Activated T-cell treated with anti-CD3 and anti-CD28 coated beads for 1 hour (primary cell): ENCODE measurements around the gene COL4A2.

Experiments
- DNase-seq: peaks from one replicate; pipeline ENCODE4 v3.0.0-alpha.2; 2020; ENCODE audit warnings: low read depth

Gene COL4A2

DNA sequence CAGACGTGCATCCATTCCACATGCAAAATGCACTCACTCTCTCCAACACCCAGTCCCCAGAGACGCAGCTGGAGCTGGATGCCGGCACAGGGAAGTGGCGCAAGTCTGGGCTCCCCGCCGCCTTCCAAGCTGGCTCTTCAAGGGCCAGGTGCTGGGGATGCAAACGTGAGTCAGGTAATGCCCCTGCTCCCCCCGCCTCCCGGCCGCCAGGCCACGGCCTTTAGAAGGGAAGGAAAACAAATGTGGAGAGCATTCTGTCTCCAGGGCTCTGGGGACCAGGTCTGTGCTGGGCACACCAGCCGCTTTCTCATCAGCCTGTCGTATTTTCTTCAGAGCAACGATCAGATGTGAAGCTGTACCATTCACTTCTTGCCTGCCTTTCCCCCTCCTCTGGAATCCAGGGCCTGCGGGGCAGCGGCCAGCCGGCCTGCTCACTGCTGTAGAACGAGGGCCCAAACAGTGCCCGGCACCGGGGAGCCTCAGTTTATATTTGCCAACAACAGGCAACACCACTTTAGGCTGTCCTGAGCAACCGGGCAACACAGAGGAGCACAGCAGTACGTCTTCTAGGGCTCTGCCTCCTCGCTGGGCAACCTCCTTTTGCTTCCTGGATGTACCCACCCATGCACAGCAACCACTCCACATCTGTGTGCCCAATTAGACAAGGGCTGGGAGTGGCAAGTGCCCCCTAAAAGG lies 250.7 kb downstream of the COL4A2 start:
- DNase-seq: no peak

DNA sequence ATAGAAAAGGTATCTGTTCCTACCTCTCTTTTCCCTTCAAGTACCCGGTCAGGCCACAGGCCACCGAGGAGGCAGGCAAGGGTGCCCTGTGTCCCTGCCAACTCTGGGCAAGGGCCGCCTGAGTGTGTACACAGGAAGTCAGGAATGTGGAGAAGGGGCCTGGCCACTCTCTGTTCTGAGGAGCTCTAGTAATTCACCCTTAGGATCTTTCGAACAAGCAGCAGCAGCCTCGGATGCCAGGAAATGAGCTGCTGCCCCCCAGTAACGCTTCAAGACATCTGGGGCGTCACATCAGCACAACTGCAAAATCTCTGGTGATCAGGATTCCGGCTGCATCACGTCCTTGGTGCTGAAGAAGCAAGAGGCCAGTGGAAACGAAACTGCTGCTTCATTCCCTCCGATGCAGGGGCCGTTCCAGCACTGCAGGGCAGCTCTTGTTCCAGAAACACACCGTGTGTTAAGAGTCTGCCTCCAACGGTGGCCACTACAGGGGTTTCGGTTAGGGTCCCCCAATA lies 252.4 kb downstream of the COL4A2 start:
- DNase-seq: no peak

DNA sequence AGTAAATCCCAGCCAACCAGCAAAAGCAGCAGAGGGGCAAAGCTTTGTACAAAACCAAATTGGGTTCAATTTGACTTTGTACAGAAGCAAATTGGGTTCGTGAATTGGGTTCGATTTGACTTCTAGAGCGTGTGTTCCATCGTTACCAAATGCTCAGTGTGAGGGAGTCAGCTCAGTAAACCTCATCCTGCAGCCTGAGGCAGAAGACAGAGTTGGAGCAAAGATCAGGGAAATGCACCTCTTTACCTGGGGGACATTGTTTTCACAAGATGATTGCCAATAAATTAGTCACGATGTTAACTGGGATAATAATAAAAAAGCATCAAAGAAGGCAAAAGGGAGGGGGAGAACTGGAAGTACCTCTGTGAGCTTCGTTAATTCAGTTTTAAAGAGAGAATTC lies 252.9 kb downstream of the COL4A2 start:
- DNase-seq: no peak

DNA sequence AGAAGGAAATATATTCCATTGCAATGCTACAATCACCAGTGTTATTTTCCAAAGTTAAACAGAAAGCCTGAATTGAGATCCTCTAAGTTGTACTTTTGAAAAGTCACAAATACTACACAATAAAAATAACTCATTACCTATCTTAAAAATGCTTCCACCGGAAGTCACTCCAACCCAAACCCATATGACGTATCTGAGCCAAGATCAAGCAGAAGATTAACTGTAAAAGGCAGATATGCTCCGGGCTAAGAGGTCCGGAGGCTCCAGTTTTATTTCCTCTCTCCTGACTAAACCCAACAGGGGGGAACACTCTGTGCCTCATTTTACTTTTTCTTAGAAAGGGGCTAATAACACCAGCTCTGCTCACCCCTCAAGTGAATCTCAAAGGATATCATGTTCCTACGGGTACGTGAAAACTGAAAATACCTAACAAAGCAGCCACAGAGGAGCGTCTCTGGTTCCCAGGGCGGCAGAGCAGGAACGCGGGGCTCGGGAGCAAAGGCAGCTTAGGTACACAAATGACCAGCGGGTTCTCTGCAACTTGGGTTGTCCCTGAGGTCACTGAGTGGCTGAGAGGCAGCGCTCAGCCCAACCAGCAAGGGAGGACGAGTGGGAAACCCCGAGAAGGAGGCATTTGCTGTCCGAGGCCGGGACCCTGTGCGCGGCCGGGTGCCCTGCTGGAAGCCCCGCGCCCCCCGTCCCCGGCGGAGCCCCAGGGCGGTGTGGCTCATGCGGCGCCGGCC lies 253.7 kb downstream of the COL4A2 start:
- DNase-seq: no peak

DNA sequence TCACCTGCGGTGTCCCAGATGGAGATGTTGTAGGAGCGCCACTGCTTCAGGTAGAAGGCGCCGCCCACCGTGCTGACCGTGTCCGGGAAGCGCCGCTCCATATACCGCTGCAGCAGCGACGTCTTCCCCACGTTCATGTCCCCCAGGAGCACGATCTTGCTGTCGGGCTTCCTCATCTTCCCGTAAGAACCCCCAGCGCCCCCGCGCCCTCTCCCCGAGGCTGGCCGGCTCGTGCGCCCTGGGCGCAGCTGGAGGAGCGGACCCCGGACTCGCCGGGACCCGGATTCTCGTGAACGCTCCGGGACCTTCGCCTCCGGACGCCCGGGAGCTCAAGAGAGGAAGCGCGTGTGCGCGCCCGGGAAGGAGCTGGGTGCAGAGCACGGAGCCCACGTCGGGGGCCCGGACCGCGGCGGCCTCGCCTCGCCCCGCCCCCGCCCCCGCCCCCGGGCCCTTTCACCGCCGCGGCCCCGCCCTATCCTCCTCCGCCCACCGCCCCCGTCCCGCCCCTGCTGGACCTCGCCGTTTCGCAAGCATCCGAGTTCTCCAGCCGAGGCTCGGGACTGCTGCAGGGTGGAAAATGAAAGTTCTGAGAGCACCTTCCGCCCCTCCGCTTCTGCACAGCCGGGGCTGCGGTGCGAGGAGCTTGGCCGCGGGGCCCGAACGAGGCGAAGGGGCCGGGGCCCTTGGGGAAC lies 254.4 kb downstream of the COL4A2 start, which contains the start of gene RAB20:
TSS of gene RAB20 (minus strand) at position 379 of the 692 bp plus-strand sequence. CDS start at position 176, 203 bp downstream.
- peak; percentile 47 for DNase-seq

DNA sequence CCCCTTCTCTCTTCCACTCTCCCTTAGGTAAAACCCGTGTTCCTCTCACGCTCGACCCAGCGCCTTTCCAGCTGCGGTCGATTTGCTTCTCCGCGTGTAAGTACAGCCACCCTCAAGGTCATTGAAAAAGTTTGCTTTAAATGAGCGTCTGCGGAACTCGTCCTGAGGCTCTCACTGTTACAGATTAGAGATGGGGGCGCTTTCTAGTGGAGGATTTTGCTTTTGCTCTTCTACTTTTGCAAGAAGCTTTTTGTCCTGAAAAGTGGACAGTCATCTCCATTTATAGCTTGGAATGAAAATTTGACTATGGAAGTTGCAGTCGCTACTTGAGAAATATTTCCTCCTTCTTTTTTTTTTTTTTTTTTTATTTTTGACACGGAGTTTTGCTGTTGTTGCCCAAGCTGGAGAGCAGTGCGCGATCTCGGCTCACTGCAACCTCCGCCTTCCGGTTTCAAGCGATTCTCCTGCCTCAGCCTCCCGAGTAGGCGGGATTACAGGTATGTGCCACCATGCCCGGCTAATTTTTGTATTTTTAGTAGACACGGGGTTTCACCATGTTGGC lies 255.0 kb downstream of the COL4A2 start:
- DNase-seq: no peak
